Cerebellar nuclear complex (tissue), 1 donor: ENCODE results near the gene HHEX.

Experiments used
- DNase-seq, 2 experiments: peaks; one replicate each; lab custom pipeline; 2025; lab: John Stamatoyannopoulos, UW

Gene HHEX

GRCh38 chr10:92692697-92693533 lies 3.2 kb downstream of the HHEX start:
- DNase-seq = no peak

DNA sequence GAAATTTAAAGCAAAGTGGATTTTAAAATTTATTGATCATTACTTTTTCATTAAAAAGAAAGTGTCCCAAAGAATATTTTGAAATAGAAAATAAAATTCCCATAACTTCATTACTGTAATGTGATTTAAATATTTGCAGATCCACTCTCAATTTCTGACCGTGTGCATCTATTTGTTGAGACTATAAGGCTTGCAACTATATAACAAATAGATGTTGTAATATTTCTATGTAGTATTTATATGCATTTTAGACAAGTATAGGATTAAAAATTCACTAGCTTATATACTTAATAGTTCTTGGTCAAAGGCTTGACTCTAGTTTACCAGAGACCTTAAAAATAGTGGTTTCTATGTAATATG lies 3.8 kb downstream of the HHEX start:
- no peak for DNase-seq

DNA sequence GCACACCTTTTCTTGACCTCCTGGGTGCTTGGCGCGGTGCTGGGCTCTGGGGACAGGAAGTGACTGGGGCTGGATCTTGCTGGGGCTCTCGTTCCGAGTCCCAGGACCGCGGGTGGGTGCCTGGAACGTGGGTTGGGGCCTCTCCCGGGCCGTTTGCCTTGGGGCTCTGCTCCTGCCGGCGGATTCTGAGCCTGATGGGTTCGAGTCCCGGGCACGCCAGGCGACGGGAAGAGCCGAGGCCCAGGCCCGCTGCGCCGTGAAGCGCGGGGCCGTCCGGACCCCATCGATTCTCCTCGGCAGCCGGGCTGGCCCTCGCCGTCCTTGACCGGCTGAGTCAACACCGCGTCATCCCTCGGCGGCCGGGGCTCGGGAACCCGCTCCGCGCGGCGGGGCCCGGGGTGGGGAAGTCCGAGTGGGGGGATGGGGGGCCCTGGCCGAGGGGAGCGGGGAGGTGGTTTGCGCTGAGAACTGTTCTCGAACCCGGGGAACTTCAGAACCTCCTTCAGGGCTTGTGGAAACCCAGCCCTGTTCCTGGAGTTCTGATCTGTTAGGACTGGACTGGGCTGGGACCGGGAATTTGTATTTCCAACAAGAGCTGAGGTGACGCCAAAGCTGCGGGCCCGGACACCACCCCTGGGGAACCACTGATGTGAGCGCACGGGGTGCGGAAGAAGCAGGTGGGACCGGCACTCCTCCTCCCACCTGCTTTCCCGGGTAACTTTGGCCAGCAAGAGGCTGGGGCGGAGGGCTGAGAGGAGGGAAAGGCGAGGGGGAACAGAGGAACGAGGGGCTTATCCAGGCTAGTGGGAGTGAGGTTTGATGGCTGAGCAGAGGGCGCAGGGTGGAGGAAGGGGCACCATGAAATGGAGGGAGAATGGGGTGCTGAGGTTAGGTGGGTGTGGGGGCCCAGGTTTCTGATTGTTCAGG lies 6.2 kb downstream of the HHEX start:
- DNase-seq = no peak

- no peak for DNase-seq
Measured at GRCh38 chr10:92696606-92697383, 7.0 kb downstream of the HHEX start.

DNA sequence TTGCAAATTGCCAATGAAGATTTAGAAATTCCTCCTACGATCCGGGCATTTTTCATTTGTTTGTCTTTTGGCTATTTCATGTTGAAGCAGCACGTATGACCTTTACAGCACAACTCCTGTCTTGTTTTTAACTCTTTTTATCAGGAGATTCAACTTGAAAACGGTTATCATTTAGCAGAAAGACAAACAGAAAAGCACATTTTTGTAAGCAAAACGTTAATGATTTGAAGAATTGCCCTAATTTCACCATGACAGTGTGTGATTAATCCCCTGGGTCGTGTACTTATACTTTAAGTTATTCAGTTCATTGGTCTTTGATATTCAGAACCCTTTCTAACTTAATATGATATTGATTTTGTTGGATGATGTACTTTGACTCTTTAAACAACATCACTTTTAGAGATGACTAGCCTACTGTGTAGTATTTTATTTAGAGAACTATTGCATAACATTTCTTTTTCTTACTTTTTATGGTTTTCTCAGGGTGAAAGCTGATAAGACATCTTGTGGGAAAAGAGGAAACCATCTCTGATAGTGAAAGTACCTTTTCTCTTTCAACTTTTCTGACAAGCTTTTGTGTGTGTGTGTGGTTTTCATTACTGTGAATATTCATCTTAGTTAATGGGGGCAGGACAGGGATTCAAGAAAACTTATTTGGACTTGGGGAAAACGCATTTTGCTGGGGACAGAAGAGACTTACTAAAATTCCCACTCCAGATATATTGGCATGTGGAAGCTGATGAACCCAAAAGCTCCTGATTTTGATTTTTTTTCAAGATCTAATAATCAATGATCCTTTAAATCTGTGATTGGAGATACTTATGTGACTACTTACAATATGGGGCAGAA lies 8.1 kb downstream of the HHEX start:
- no peak for DNase-seq

GRCh38 chr10:92699193-92699517 lies 9.4 kb downstream of the HHEX start:
- no peak for DNase-seq

DNA sequence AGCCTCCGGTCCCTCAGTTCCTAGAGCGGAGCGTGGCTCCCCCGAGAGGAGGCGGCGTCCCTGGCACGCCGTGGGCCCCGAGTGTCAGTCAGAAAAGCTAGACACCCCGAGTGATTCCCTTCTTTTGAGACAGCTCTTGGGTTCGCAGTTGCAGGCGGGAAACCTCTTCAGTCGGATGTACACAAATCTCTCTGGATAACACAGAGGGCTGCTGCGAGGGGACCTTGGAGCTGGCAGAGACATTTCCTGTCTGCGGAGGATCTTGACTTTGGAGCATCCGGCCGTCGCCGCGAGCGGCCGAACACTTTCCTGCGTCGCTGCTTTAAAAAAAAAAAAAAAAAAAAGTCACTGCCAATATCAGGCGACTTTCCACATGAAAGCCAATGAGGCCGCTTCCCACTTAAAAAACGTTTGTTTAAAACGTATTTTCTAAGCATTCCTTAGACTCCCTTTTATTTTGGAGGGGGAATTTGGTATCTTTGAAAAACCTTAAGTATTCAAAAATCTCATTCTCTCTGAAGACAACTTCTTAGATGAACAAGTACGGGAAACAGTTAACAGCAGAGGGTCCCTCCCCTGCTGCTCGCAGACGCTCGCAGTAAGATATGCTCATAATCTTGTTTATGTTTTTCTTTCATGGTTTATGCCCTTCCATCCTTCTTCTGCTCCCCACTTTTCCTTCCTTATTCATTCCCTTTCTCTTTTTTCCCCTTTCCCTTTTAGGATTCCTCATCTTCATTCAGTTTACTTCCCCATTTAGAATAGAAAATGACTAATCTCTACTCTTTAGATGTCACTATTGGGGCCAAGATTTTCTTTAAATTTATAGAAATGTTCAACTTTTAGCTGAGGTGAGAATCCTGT lies 10.0 kb downstream of the HHEX start:
- DNase-seq = no peak

DNA sequence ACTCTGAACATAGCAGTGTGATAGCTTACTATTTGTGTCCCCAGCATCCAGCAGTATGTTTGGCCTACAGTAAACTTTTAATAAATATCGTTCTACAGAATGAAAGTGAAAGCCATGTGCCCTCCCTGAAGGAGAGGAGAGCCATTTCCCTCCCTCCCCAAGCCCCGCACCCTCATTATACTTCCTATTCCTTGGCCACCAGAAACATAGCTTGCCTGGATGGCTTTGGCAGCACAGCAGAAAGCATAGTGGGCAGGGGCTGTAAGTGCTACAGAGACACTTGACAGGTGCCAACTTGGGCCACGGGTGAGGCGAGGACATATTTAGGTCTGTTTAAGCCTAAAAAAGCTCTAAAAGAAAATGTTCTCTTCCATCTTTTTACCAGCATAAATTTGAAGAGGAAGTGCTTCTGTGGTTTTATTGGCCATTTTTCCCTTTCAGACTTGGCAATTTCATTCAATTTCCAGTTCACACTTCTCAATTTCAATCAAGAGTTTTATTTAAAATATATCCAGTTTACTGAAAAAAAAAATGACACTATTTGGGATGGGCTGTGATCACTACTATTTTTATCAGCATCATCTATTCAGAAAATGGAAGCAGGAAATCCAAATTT lies 12.7 kb downstream of the HHEX start:
- DNase-seq = no peak

- DNase-seq = no peak
Measured at GRCh38 chr10:92712016-92712889, 22.5 kb downstream of the HHEX start.

DNA sequence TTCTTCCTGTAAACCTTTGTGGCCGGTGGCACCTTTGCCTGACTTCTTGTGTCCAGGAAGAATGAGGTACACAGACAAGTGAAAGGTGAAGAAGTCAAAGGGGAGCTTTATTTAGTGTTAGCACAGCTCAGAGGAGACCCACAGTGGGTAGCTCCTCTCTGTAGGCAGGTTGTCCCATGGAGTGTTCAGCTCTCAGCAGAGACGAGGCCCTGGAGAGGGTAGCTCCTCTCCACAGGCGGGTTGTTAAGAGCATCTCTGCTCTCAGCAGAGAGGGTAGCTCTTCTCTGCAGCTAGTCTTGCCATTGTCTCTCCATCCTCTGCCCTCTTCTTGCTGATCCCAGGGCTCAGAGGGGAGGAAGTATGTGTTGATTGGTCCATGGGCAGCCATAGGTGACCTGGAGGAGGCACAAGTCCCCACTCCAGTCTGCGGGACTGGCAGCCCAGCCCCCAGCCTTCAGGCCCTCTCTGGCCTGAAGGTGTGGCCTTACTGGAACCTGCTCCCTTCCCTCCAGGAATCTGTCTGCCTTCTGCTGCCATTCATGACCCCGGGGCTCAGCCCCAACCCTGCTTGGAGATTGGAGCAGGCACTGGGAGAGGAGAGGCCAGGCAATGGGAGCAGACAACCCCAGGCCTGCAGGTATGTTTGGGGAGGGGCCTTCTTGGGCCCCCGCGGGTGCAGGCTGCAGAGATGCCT lies 24.5 kb downstream of the HHEX start:
- DNase-seq = no peak

GRCh38 chr10:92714872-92715271 lies 25.1 kb downstream of the HHEX start:
- no peak for DNase-seq

DNA sequence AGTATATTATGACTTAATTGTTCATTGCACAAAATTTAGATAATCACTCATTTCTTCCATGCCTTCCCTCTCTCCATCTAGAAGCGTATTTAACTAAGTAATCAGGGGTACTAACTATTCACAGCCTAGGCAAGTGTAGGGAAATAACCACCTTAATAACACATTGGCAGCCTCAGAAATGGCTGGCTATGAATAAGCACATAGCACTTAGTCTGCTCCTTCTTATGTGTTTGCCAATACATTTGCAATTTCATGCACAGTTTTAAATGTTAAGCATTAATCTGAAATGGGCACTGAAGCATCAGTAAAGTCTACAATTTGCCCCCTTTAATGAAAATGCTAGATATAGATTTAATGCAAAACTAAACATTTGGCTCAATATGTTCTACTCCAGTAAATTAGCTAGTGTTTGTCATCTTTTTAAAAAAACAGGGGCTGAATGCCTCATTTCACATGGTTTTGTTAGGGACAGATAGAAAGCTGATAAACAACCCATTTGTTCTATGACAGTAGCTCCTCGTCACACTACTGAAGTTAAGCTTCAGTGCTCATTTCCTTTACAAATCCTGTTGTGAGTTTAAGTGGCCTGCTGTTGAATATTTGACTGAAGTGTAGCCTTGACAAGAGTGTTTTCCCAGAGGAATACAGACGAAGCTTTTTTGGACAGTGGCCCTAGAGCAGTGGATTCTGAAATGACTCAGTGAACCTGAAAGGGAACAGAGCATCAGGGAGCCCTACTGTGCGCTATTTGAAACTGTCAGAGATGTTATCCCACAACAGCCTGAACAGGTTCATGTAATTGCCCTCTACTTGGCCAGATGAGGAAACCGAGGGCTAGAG lies 30.5 kb downstream of the HHEX start:
- no peak for DNase-seq

- DNase-seq = no peak
Measured at GRCh38 chr10:92720831-92721165, 31.0 kb downstream of the HHEX start.

DNA sequence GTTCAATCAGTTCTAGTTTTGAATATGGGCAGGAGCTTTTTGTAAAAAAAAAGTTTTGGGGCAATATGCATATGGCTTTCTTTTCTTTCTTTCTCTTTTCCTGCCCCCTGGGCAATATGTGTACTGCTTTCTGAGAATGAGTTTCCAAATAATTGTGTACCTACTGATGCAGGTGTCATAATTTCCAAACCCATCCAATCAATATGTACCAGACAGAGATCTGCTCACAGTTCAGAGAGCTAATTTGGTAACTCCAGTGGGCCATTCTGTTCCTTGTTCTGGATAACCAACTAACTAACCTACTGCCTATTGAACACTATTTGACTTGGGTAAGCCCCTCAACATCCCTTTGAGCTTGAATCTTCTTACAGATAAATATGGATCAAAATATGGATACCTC lies 32.6 kb downstream of the HHEX start:
- no peak for DNase-seq

- DNase-seq = no peak
Measured at GRCh38 chr10:92727141-92727540, 37.4 kb downstream of the HHEX start.

DNA sequence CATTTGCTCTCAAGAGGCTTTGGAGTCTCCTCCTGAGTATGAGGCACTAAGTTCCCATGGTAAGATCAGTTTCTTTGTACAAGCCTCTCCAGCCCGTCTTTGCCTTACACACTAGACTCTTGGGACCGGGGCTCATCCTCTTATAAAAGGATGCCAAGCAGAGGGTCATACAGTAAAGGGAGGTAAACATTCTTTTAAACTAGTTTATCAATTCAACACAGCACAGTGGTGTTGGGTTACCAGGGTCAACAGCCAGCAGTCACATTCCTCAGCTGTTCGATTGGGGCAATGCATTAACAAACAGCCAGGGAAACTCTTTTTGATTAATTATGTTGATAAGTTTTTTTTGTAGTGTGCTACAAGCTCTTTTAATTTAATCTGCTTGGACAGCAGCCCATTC lies 37.8 kb downstream of the HHEX start:
- no peak for DNase-seq

DNA sequence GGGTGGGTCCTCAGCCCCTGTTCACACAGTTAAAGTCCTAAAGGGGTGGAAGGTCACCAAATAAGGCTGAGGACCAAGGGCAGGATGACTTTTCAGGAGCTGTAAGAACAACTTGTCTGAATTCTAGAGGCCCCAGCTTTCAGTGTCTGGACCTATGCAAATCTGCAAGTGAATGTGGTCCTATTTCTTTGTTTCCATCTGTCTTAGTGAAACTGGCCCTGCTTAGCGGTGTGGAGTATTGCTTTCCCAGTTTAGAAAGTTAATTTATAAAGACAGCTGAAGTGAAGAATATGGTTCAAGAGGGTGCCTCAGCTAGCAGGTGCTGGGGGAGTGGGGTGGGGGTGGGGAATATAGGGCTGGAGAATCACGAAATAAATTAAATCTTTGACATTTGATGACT lies 40.1 kb downstream of the HHEX start:
- DNase-seq = no peak

GRCh38 chr10:92732958-92733357 lies 43.2 kb downstream of the HHEX start:
- no peak for DNase-seq
